DND-41 (cell line): ENCODE data around the gene CDKN2B-AS1.

ENCODE experiments used
- ATAC-seq: fragments of 200-7000 bp; cut with Tn5 transposase; 3 replicates; pipeline ENCODE4 v1.9.1; 2021; ENCODE audit warnings: low read depth; ENCODE audit not compliant: insufficient read depth
- DNase-seq: peaks from one replicate; pipeline ENCODE4 v3.0.0-alpha.2; 2020
- H2AFZ ChIP-seq: 2 replicates; pipeline ENCODE4 v1.6.0; 2012; ENCODE audit warnings: low read depth, low read length
- H3K27ac ChIP-seq: 2 replicates; pipeline ENCODE4 v1.5.1; 2012; ENCODE audit warnings: low read length, inconsistent platforms
- H3K27me3 ChIP-seq: fragments of 200-600 bp; sonication (generic); 2 replicates; pipeline ENCODE4 v1.6.0; 2012; ENCODE audit warnings: low read length, mild to moderate bottlenecking, inconsistent platforms; ENCODE audit not compliant: insufficient read depth, poor library complexity
- H3K36me3 ChIP-seq: 2 replicates; pipeline ENCODE4 v1.5.1; 2012; ENCODE audit warnings: low read length, inconsistent platforms; ENCODE audit not compliant: insufficient read depth
- H3K4me1 ChIP-seq: 2 replicates; pipeline ENCODE4 v1.5.1; 2012; ENCODE audit warnings: mild to moderate bottlenecking, low read length; ENCODE audit not compliant: insufficient read depth
- H3K4me2 ChIP-seq: 2 replicates; pipeline ENCODE4 v1.6.0; 2012; ENCODE audit warnings: mild to moderate bottlenecking, moderate library complexity, low read length, inconsistent platforms; ENCODE audit not compliant: insufficient read depth
- H3K4me3 ChIP-seq, 2 experiments: fragments of 200-600 bp in 1 of 2; shearing (Covaris generic) in 1 of 2; 2 replicates each; pipeline ENCODE4 v1.5.1; 2012 to 2016; ENCODE audit warnings: inconsistent platforms in 2 of 2, low read length in 2 of 2, mild to moderate bottlenecking in 2 of 2, low read depth in 1 of 2, moderate library complexity in 1 of 2
- H3K79me2 ChIP-seq: 2 replicates; pipeline ENCODE4 v1.6.0; 2012; ENCODE audit warnings: low read length, inconsistent platforms; ENCODE audit not compliant: insufficient read depth
- H3K9ac ChIP-seq: 2 replicates; pipeline ENCODE4 v1.6.0; 2012; ENCODE audit warnings: low read depth, mild to moderate bottlenecking, inconsistent platforms, low read length, moderate library complexity
- H3K9me3 ChIP-seq: 2 replicates; pipeline ENCODE4 v1.5.1; 2012; ENCODE audit warnings: low read length, moderate library complexity, mild to moderate bottlenecking, inconsistent platforms; ENCODE audit not compliant: insufficient read depth, severe bottlenecking
- H4K20me1 ChIP-seq: 2 replicates; pipeline ENCODE4 v1.6.0; 2012; ENCODE audit warnings: low read length; ENCODE audit not compliant: insufficient read depth
- CTCF ChIP-seq: IDR thresholded peaks from 2 replicates; pipeline ENCODE4 v1.5.1; 2012; ENCODE audit warnings: borderline replicate concordance, low read length, moderate library complexity, mild to moderate bottlenecking; ENCODE audit not compliant: poor library complexity, severe bottlenecking; ENCODE audit errors: extremely low read depth
- EZH2 ChIP-seq: IDR thresholded peaks from 3 replicates; pipeline ENCODE4 v1.6.1; 2012; ENCODE audit warnings: borderline replicate concordance, low read depth, mild to moderate bottlenecking, moderate library complexity, low read length, inconsistent platforms; ENCODE audit not compliant: severe bottlenecking

The CDKN2B-AS1 gene

GRCh38 chr9:22039258-22039657 lies 44.7 kb downstream of the CDKN2B-AS1 start:
- no peak for DNase-seq
- Histone ChIP-seq H3K9ac (no peak overlapping the region), H4K20me1 (no peaks in the 10 kb centered on the region), H3K36me3 (peaks cover 9% of the 10 kb centered on the region; the same call in 1 of the 2 replicates), H3K79me2 (peaks cover 5% of the 10 kb centered on the region; the same call in 1 of the 2 replicates), H3K27ac (no peak overlapping the region), H3K4me2 (no peak overlapping the region), H2AFZ (no peak overlapping the region), H3K4me3 (no peak overlapping the region), H3K4me1 (peaks cover 37% of the 10 kb centered on the region), H3K27me3 (no peaks in the 10 kb centered on the region), H3K9me3 (no peaks in the 10 kb centered on the region)
- TF ChIP-seq CTCF (no peak), EZH2 (no peak)
- no peak for ATAC-seq

GRCh38 chr9:22040760-22041159 lies 46.2 kb downstream of the CDKN2B-AS1 start:
- no peaks in the 10 kb centered on the region for H3K9me3 ChIP-seq
- no peaks in the 10 kb centered on the region for H4K20me1 ChIP-seq
- H3K9ac ChIP-seq: no peak overlapping the region
- no peak overlapping the region for H3K27ac ChIP-seq
- TF ChIP-seq EZH2 (no peak), CTCF (no peak)
- H3K79me2 ChIP-seq: peaks cover 4% of the 10 kb centered on the region; the same call in 1 of the 2 replicates
- H3K4me2 ChIP-seq: no peak overlapping the region
- peaks cover 28% of the 10 kb centered on the region for H3K4me1 ChIP-seq
- no peaks in the 10 kb centered on the region for H3K27me3 ChIP-seq
- no peak overlapping the region for H2AFZ ChIP-seq
- DNase-seq: no peak
- H3K4me3 ChIP-seq: no peak overlapping the region
- no peak for ATAC-seq
- H3K36me3 ChIP-seq: peaks cover 9% of the 10 kb centered on the region; the same call in 1 of the 2 replicates

GRCh38 chr9:22041344-22041743 lies 46.8 kb downstream of the CDKN2B-AS1 start:
- H3K27ac ChIP-seq: no peak overlapping the region
- H3K4me3 ChIP-seq: no peak overlapping the region
- no peaks in the 10 kb centered on the region for H3K27me3 ChIP-seq
- no peak overlapping the region for H3K4me2 ChIP-seq
- no peaks in the 10 kb centered on the region for H4K20me1 ChIP-seq
- H3K9ac ChIP-seq: no peak overlapping the region
- peaks cover 13% of the 10 kb centered on the region; the same call in 1 of the 2 replicates for H3K36me3 ChIP-seq
- peaks cover 23% of the 10 kb centered on the region for H3K4me1 ChIP-seq
- peaks cover 4% of the 10 kb centered on the region; the same call in 1 of the 2 replicates for H3K79me2 ChIP-seq
- TF ChIP-seq EZH2 (no peak), CTCF (no peak)
- H3K9me3 ChIP-seq: no peaks in the 10 kb centered on the region
- DNase-seq (no peak), ATAC-seq (no peak)
- H2AFZ ChIP-seq: no peak overlapping the region

GRCh38 chr9:22041775-22042174 lies 47.2 kb downstream of the CDKN2B-AS1 start:
- peaks cover 4% of the 10 kb centered on the region; the same call in 1 of the 2 replicates for H3K79me2 ChIP-seq
- no peak overlapping the region for H3K27ac ChIP-seq
- no peaks in the 10 kb centered on the region for H3K9me3 ChIP-seq
- no peak for ATAC-seq
- H3K4me2 ChIP-seq: no peak overlapping the region
- no peaks in the 10 kb centered on the region for H3K27me3 ChIP-seq
- peaks cover 19% of the 10 kb centered on the region for H3K4me1 ChIP-seq
- TF ChIP-seq CTCF (no peak), EZH2 (no peak)
- H3K36me3 ChIP-seq: peaks cover 14% of the 10 kb centered on the region; the same call in 1 of the 2 replicates
- H3K4me3 ChIP-seq: no peak overlapping the region
- no peak overlapping the region for H3K9ac ChIP-seq
- no peak for DNase-seq
- no peaks in the 10 kb centered on the region for H4K20me1 ChIP-seq
- no peak overlapping the region for H2AFZ ChIP-seq
